IPS DF 6.9 (cell line): ENCODE results near the gene PHACTR3.

ENCODE experiments used
- DNase-seq: peaks from one replicate; pipeline ENCODE4 v3.0.0-alpha.2; 2013; ENCODE audit warnings: low read depth, low spot score
- H3K27ac ChIP-seq: one replicate; pipeline ENCODE4 v1.5.1; 2013; ENCODE audit warnings: low read length, control low read depth
- H3K27me3 ChIP-seq: 2 replicates; pipeline ENCODE4 v1.6.1; 2013; ENCODE audit warnings: mild to moderate bottlenecking, low read length; ENCODE audit not compliant: control insufficient read depth, insufficient read depth
- H3K36me3 ChIP-seq: 2 replicates; pipeline ENCODE4 v1.6.1; 2013; ENCODE audit warnings: low read length; ENCODE audit not compliant: control insufficient read depth, insufficient read depth
- H3K4me1 ChIP-seq: 2 replicates; pipeline ENCODE4 v1.6.1; 2013; ENCODE audit warnings: low read length; ENCODE audit not compliant: control insufficient read depth, insufficient read depth
- H3K4me3 ChIP-seq: 2 replicates; pipeline ENCODE4 v1.5.1; 2013; ENCODE audit warnings: mild to moderate bottlenecking, low read length
- H3K9me3 ChIP-seq: 2 replicates; pipeline ENCODE4 v1.6.1; 2013; ENCODE audit warnings: low read length, inconsistent platforms; ENCODE audit not compliant: control insufficient read depth, insufficient read depth
- WGBS: extraction: QIAGEN DNeasy Blood & Tissue Kit; methylation state at CpG from one replicate; pipeline ENCODE4 v1.1.7; 2013; ENCODE audit warnings: mixed read lengths, missing lambda C conversion rate; ENCODE audit not compliant: insufficient read length, insufficient coverage; 5-methylcytosine and 5-hydroxymethylcytosine counted together

PHACTR3 gene

DNA sequence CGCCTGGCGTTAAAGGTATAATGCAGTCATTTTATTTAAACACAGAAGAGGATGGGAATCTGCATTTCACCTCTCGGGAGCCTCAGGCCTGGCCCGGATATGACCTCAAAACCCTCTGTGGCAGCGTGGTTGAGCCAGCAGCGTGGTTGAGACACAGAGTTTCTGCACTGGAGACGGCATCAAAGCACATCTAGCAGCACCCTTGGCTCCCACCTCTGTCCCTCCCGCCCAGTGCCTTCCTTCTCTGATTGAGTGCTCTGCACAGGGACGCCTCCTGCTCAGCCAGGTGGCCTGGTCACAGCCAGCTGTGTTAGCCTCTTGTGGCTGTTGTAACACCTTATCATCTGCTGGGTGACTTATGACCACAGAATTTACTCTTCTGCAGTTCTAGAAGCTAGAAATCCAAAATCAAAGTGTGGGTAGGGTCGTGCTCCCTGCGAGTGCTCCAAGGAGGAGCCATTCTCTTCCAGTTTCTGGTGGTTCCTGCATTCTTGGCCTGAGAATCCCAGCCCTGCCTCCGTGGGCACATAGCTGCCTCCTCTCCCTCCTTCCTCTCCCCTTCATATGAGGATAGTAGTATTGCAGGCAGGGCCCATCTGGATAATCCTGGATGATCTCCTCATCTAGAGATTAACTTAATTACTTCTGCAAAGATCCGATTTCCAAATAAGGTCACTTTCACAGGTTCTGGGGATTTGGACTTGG, 172.4 kb downstream of the PHACTR3 start:
- H3K9me3 ChIP-seq = peaks cover 43% of the 10 kb centered on the region
- H3K4me1 ChIP-seq = no peaks in the 10 kb centered on the region; the same call in 1 of the 2 replicates
- no peaks in the 10 kb centered on the region for H3K27me3 ChIP-seq
- no peaks in the 10 kb centered on the region; the same call in 1 of the 2 replicates for H3K36me3 ChIP-seq
- WGBS = no CpG with 5 or more reads among the region's 13 CpGs
- no peak for DNase-seq
- H3K4me3 ChIP-seq = no peak overlapping the region
- H3K27ac ChIP-seq = no peak overlapping the region

GRCh38 chr20:59777331-59777725, 173.0 kb downstream of the PHACTR3 start:
- no CpG with 5 or more reads among the region's 3 CpGs for WGBS
- H3K4me1 ChIP-seq = no peaks in the 10 kb centered on the region; the same call in 1 of the 2 replicates
- peaks cover 38% of the 10 kb centered on the region for H3K9me3 ChIP-seq
- no peaks in the 10 kb centered on the region; the same call in 1 of the 2 replicates for H3K36me3 ChIP-seq
- DNase-seq = no peak
- H3K27ac ChIP-seq = no peak overlapping the region
- H3K4me3 ChIP-seq = no peak overlapping the region
- H3K27me3 ChIP-seq = no peaks in the 10 kb centered on the region

DNA sequence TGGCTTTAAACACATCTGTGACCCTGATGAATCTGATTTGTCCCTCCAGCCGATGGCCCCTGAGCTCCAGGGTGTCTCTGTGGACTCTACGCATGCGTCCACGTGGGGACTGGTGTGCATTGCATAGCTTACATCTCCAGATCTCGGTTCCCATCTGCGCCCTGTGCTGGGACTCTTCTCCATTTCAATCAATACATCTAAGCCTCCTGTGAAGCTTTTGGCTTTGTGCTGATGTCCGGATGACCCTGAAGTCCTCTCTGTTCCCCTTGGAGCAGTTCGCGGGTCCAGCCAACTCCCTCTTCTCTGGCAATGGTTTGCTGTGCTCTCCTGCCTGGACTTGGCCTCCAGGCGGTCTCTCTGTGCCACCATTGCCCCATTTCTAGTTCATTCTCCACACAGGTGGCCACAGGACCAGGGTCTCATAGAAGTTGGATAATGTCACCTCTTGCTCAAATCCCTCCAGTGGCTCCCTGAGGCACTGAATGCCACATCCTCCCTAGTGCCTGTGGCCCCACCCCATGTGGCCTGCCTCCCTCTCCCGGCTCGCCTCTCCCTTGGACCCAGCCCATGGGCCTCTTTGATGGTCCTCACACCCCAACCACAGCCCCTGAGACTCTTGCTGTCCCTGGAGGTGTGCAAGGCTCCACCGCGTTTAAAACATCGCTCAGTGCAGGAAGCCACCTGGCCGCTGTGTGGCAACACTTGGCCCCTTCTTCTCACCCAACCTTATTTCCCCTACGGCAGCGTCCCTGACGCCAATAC, 173.7 kb downstream of the PHACTR3 start:
- H3K9me3 ChIP-seq = peaks cover 35% of the 10 kb centered on the region
- no peak for DNase-seq
- no CpG with 5 or more reads among the region's 19 CpGs for WGBS
- no peak overlapping the region for H3K4me3 ChIP-seq
- H3K4me1 ChIP-seq = no peaks in the 10 kb centered on the region; the same call in 1 of the 2 replicates
- H3K27me3 ChIP-seq = no peaks in the 10 kb centered on the region
- no peak overlapping the region for H3K27ac ChIP-seq
- H3K36me3 ChIP-seq = no peaks in the 10 kb centered on the region; the same call in 1 of the 2 replicates

- no peak for DNase-seq
- Histone ChIP-seq H3K27ac (no peak overlapping the region), H3K27me3 (no peaks in the 10 kb centered on the region), H3K36me3 (no peaks in the 10 kb centered on the region; the same call in 1 of the 2 replicates), H3K4me1 (no peaks in the 10 kb centered on the region; the same call in 1 of the 2 replicates), H3K9me3 (peaks cover 30% of the 10 kb centered on the region), H3K4me3 (no peak overlapping the region)
- no CpG with 5 or more reads among the region's 12 CpGs for WGBS
These were observed 174.4 kb downstream of the PHACTR3 start for GRCh38 chr20:59778615-59779200.

DNA sequence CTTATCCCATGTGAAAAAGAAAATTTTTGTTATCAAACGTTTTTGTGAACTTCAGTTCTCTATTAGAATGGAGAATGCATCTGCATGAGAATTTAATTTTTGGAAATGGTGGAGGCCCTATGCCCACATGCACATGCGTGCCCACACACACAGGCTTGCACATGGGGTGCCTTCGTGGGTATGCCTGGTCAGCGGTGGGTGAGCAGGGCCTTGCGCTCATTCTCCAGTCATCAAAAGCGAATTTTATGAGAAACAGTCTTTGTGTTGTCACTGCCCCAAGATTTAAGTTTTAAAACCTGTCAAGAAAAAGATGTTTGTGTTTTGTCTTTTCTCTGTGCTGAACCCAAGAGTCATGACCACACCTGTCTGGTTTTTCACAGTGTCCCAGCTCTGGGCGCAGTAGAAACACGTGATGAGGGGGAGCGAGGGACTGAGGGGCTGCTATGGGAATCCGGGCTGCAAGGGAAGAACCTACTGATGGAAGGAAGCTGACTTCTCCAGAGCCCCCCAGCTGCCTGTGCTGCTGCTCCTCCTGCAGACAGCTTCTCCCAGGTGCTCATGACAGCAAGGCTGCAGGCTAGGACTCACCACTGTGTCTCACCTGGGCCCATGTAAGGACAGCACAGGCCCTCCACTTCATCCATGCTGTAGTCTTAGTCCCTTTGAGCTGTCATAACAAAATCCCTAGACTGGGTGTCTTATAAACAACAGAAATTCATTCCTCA, 175.5 kb downstream of the PHACTR3 start:
- Histone ChIP-seq H3K4me1 (no peaks in the 10 kb centered on the region; the same call in 1 of the 2 replicates), H3K36me3 (no peaks in the 10 kb centered on the region; the same call in 1 of the 2 replicates), H3K27ac (no peak overlapping the region), H3K27me3 (no peaks in the 10 kb centered on the region), H3K9me3 (peaks cover 27% of the 10 kb centered on the region), H3K4me3 (no peak overlapping the region)
- no peak for DNase-seq
- WGBS = no CpG with 5 or more reads among the region's 10 CpGs

DNA sequence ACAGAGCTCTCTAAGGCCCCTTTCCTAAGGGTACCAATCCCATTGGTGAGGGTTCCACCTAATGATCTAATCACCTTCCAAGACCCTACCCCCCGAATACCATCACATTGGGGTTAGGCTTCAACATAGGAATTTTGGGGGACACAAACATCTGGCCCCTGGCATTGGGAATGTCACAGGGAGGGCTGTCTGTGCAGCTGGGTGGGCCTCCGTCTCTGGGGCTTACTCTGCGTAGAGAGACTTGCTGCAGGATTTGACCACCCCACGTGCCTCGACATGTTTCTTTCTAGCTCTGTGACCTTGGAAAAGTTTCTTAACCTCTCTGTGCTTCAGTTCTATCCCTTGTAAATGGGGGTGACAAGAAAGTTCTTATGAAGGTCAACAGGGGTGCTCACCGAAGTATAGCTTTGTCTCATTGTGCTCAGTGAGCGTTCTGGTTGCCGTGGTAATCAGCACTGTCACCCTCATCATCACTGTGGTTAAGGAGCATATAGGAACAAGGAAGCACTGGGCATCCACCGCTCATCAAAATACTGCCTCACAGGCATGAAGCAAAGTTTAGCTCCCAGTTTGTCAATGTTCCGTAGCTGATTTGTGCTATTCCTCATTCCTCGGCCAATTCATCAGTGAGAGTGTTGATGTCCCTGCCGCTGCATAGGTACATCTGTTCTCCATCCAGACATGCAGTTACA, 176.3 kb downstream of the PHACTR3 start:
- H3K9me3 ChIP-seq = peaks cover 22% of the 10 kb centered on the region
- no peak overlapping the region for H3K27ac ChIP-seq
- no peak for DNase-seq
- no peaks in the 10 kb centered on the region; the same call in 1 of the 2 replicates for H3K36me3 ChIP-seq
- H3K4me3 ChIP-seq = no peak overlapping the region
- H3K4me1 ChIP-seq = no peaks in the 10 kb centered on the region; the same call in 1 of the 2 replicates
- no peaks in the 10 kb centered on the region for H3K27me3 ChIP-seq
- no CpG with 5 or more reads among the region's 12 CpGs for WGBS

- no peak overlapping the region for H3K4me3 ChIP-seq
- no peak overlapping the region for H3K27ac ChIP-seq
- no peaks in the 10 kb centered on the region; the same call in 1 of the 2 replicates for H3K36me3 ChIP-seq
- no CpG with 5 or more reads among the region's 12 CpGs for WGBS
- no peaks in the 10 kb centered on the region for H3K27me3 ChIP-seq
- no peaks in the 10 kb centered on the region; the same call in 1 of the 2 replicates for H3K4me1 ChIP-seq
- H3K9me3 ChIP-seq = peaks cover 21% of the 10 kb centered on the region
- DNase-seq = no peak
These were observed 176.9 kb downstream of the PHACTR3 start for GRCh38 chr20:59781226-59781625.

- no CpG with 5 or more reads among the region's 14 CpGs for WGBS
- peak; percentile 55 for DNase-seq
- Histone ChIP-seq H3K36me3 (no peaks in the 10 kb centered on the region; the same call in 1 of the 2 replicates), H3K9me3 (peaks cover 12% of the 10 kb centered on the region), H3K4me1 (no peaks in the 10 kb centered on the region; the same call in 1 of the 2 replicates), H3K27me3 (no peaks in the 10 kb centered on the region), H3K4me3 (no peak overlapping the region), H3K27ac (no peak overlapping the region)
These were observed 178.8 kb downstream of the PHACTR3 start for GRCh38 chr20:59782986-59783640.

DNA sequence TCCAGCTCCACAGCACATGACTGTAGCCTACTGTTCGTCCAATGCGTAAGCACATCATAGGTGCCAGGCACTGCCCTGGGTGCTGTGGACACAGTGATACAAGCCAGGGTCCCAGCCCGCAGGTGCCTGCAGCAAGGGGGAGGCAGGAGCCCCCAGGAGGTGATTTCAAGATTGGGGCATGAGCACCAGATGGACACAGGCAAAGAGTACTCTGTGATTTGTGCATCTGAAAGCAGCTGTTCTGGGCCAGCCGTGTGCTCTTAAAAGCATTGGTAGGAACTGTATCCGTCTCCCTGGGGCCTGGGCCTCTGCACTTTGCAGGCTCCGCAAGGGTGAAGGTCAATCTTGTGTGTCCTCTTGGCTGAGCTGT, 179.3 kb downstream of the PHACTR3 start:
- Histone ChIP-seq H3K9me3 (peaks cover 7% of the 10 kb centered on the region), H3K27ac (no peak overlapping the region), H3K36me3 (no peaks in the 10 kb centered on the region; the same call in 1 of the 2 replicates), H3K4me3 (no peak overlapping the region), H3K4me1 (no peaks in the 10 kb centered on the region), H3K27me3 (no peaks in the 10 kb centered on the region)
- no peak for DNase-seq
- no CpG with 5 or more reads among the region's 6 CpGs for WGBS
